K562 (cell line): Measurements from ENCODE around the gene KPNA1. TPM values are rescaled to one million over a fixed set of nuclear protein-coding genes. Genes with fewer than 3 reads are reported as not detected.
A peak's percentile ranks its signal among the peaks of the same experiment; 100 is the strongest.

Experiments used
- ATAC-seq: fragments of 200-7000 bp; cut with Tn5 transposase; 3 replicates; pipeline ENCODE4 v1.9.1; 2020; ENCODE audit warnings: moderate library complexity
- BruUV-seq: library from RNA; stranded (reverse); fragments of 400-500 nt; replicated peaks from 2 replicates; lab custom pipeline; 2021; lab: Mats Ljungman, UMichigan
- CTCF ChIA-PET: fragments of 300-600 bp; formaldehyde crosslinking; extraction: SDS; loops from one replicate; lab custom pipeline; 2021; ENCODE audit warnings: low intra/inter-chr PET ratio; lab: Yijun Ruan, JAX
- POLR2A ChIA-PET: fragments of 300-600, 350-650 bp; sonication (Branson Sonifier 250); formaldehyde crosslinking; extraction: SDS; loops from one replicate; lab custom pipeline; 2021; ENCODE audit warnings: antibody characterized with exemption, inconsistent platforms; lab: Yijun Ruan, JAX
- DNase-seq, 4 experiments: peaks; one replicate each; pipeline versions ENCODE4 v3.0.0 to v3.0.0-alpha.2; 2011 to 2018; ENCODE audit warnings: low spot score in 3 of 4, mixed read lengths in 3 of 4; ENCODE audit errors: extremely low read depth in 1 of 4
- FAIRE-seq: peaks from 2 replicates; lab custom pipeline; 2011; peaks lifted over from hg19 to GRCh38; lab: Jason Lieb, UNC
- H2AFZ ChIP-seq: 2 replicates; pipeline ENCODE4 v1.6.0; 2011; ENCODE audit warnings: low read depth, low read length, control low read depth, inconsistent platforms
- H3K27ac ChIP-seq: fragments of 200-600 bp; 3 replicates; pipeline ENCODE4 v1.8.0; 2011; ENCODE audit warnings: low read depth, mild to moderate bottlenecking, control low read depth, inconsistent platforms, low read length, moderate library complexity, mixed read lengths; ENCODE audit errors: extremely low read depth
- H3K27me3 ChIP-seq, 2 experiments: fragments of 300-600 bp in 1 of 2; 2 replicates in 1 of 2; 3 replicates in 1 of 2; pipeline versions ENCODE4 v1.6.0 to v1.8.0; 2011; ENCODE audit warnings: inconsistent platforms in 2 of 2, low read length in 2 of 2, mild to moderate bottlenecking in 1 of 2, mixed read lengths in 1 of 2, moderate library complexity in 1 of 2; ENCODE audit not compliant: control insufficient read depth in 2 of 2, insufficient read depth in 2 of 2
- H3K36me3 ChIP-seq: fragments of 300-600 bp; 3 replicates; pipeline ENCODE4 v1.8.0; 2011; ENCODE audit warnings: mild to moderate bottlenecking, low read length, inconsistent platforms; ENCODE audit not compliant: control insufficient read depth, insufficient read depth
- H3K4me1 ChIP-seq, 2 experiments: fragments of 200-600 bp in 1 of 2; replicated peaks in 1 of 2; 2 replicates in 1 of 2; 3 replicates in 1 of 2; pipeline versions ENCODE4 v1.5.1 to v1.8.0; 2011; ENCODE audit warnings: inconsistent platforms in 2 of 2, low read length in 2 of 2, mild to moderate bottlenecking in 1 of 2, mixed read lengths in 1 of 2, moderate library complexity in 1 of 2; ENCODE audit not compliant: control insufficient read depth in 2 of 2, insufficient read depth in 2 of 2
- H3K4me2 ChIP-seq: 2 replicates; pipeline ENCODE4 v1.6.1; 2011; ENCODE audit warnings: low read length, control low read depth, inconsistent platforms, mixed read lengths; ENCODE audit not compliant: insufficient read depth
- H3K4me3 ChIP-seq: fragments of 200-600 bp; sonication (generic), shearing (Covaris generic); 2 replicates; pipeline ENCODE4 v1.5.1; 2016; ENCODE audit warnings: control low read depth, inconsistent platforms
- H3K79me2 ChIP-seq: fragments of 200-600 bp; 3 replicates; pipeline ENCODE4 v1.8.0; 2011; ENCODE audit warnings: low read length, inconsistent platforms; ENCODE audit not compliant: control insufficient read depth, insufficient read depth
- H3K9ac ChIP-seq, 2 experiments: 2 replicates each; pipeline versions ENCODE4 v1.6.0 to v1.6.1; 2011; ENCODE audit warnings: low read depth in 2 of 2, low read length in 2 of 2, control low read depth in 1 of 2, inconsistent platforms in 1 of 2, mild to moderate bottlenecking in 1 of 2, mixed read lengths in 1 of 2; ENCODE audit not compliant: insufficient read depth in 1 of 2
- H3K9me1 ChIP-seq: one replicate; pipeline ENCODE4 v1.6.0; 2011; ENCODE audit warnings: inconsistent platforms, mild to moderate bottlenecking, low read length, moderate library complexity; ENCODE audit not compliant: control insufficient read depth, insufficient read depth
- H3K9me3 ChIP-seq: replicated peaks from 2 replicates; pipeline ENCODE4 v1.5.1; 2011; ENCODE audit warnings: low read depth, low read length, inconsistent platforms; ENCODE audit not compliant: control insufficient read depth, insufficient read depth
- H4K20me1 ChIP-seq: replicated peaks from 2 replicates; pipeline ENCODE4 v1.6.1; 2011; ENCODE audit warnings: low read length, inconsistent platforms, mixed read lengths; ENCODE audit not compliant: control insufficient read depth, insufficient read depth
- FOSL1 ChIP-seq: fragments of 200-800 bp; sonication (Bioruptor generic); conservative IDR thresholded peaks from 2 replicates; pipeline ENCODE4 v1.6.1; 2016; ENCODE audit warnings: missing genetic modification characterization, missing compliant biosample characterization
- ZNF12 ChIP-seq: sonication (generic); formaldehyde crosslinking; IDR thresholded peaks from 2 replicates; pipeline ENCODE4 v1.4.0; 2020; ENCODE audit warnings: mild to moderate bottlenecking, missing genetic modification reagents
- ZNF133 ChIP-seq: fragments of 250-450 bp; sonication (Bioruptor Pico); IDR thresholded peaks from 2 replicates; pipeline ENCODE4 v1.4.0; 2020; ENCODE audit warnings: mild to moderate bottlenecking
- ZNF165 ChIP-seq: fragments of 250-450 bp; sonication (Bioruptor Pico); IDR thresholded peaks from 2 replicates; pipeline ENCODE4 v1.4.0; 2020; ENCODE audit warnings: borderline replicate concordance
- ZNF274 ChIP-seq: IDR thresholded peaks from 2 replicates; pipeline ENCODE4 v1.6.1; 2011; ENCODE audit warnings: low read depth, mild to moderate bottlenecking, low read length, moderate library complexity, borderline replicate concordance
- WGBS: fragments of 100-300 bp; shearing (Covaris generic); methylation state at CpG from one replicate; pipeline ENCODE4 v1.1.6; 2016; ENCODE audit warnings: low coverage, mixed read lengths; ENCODE audit not compliant: insufficient coverage; ENCODE audit errors: missing lambda C conversion rate; 5-methylcytosine and 5-hydroxymethylcytosine counted together
- in situ Hi-C: fragments of 300-500 bp; cut with MboI; formaldehyde crosslinking; loops from 4 replicates; pipeline ENCODE4 v1.15.0; 2018; ENCODE audit warnings: inconsistent platforms, mixed read lengths
- intact Hi-C: fragments of 100-400 bp; cut with micrococcal nuclease; formaldehyde crosslinking; loops from 2 replicates; pipeline ENCODE4 v1.14.2; 2022
- polyA plus RNA-seq, 8 experiments: library from polyadenylated mRNA; depleted of rRNA in 4 of 8; stranded (reverse) in 5 of 8; unstranded in 3 of 8; fragments of >200 nt; fragmentation: Nextera tagmentation in 2 of 8; fragmentation: Illumina TruSeq in 1 of 8; extraction: Ambion mirVana in 2 of 8; extraction: Trizol in 1 of 8; gene quantifications; 2 replicates each; pipeline versions ENCODE4 v1.2.1 to v1.2.3, GENCODE V29; 2011 to 2014; ENCODE audit warnings: inconsistent platforms in 1 of 8, missing spikeins in 1 of 8
- total RNA-seq, 7 experiments: library from RNA; depleted of rRNA in 6 of 7; stranded (reverse); fragments of >200 nt in 6 of 7; fragmentation: Illumina TruSeq in 2 of 7; extraction: Trizol in 2 of 7; gene quantifications; 2 replicates each; pipeline versions ENCODE4 v1.2.1 to v1.2.3, GENCODE V29; 2011 to 2021; ENCODE audit warnings: low replicate concordance in 1 of 7
- TF ChIP-seq, protein P1 (sequence below): fragments of 450-650 bp; formaldehyde crosslinking; conservative IDR thresholded peaks from 2 replicates; pipeline ENCODE4 v1.4.0; 2022; ENCODE audit warnings: mild to moderate bottlenecking, missing genetic modification characterization
- TF ChIP-seq, protein P2 (sequence below): fragments of 250-450 bp; sonication (Bioruptor Pico); IDR thresholded peaks from 2 replicates; pipeline ENCODE4 v1.5.0; 2021; ENCODE audit warnings: mild to moderate bottlenecking, borderline replicate concordance
- TF ChIP-seq, protein P3 (sequence below), 2 experiments: fragments of 450-650 bp in 1 of 2; sonication (generic) in 1 of 2; formaldehyde crosslinking in 1 of 2; IDR thresholded peaks in 1 of 2; conservative IDR thresholded peaks in 1 of 2; 2 replicates each; pipeline versions ENCODE4 v1.6.1 to v1.8.1; 2016 to 2023; ENCODE audit warnings: mild to moderate bottlenecking in 2 of 2, moderate library complexity in 2 of 2, inconsistent platforms in 1 of 2, missing genetic modification reagents in 1 of 2
- TF ChIP-seq, protein P4 (sequence below): fragments of 450-650 bp; IDR thresholded peaks from 2 replicates; pipeline ENCODE4 v1.6.1; 2016; ENCODE audit warnings: low read depth

Gene KPNA1
- total and polyA plus RNA-seq, 9 of the 15 experiments (the other 6 are each of a cell fraction or from before 2014, with no cell fraction given): 9.3 to 53.8 (median 33.5) TPM

DNA sequence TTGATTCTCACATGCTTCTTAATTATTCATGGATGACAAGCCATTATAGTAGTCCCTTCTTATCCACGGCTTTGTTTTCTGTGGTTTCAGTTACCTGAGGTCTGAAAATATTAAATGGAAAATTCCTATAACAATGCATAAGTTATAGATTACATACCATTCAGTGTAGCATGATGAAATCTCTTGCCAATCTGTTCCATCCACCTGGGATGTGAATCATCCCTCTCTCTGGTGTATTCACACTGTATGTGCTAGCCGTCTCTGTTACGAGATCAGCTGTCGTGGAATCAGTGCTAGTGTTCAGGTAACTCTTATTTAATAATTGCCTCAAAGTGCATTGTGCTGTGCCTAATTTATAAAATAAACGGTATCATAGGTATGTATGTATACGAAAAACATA, 104.1 kb downstream of the KPNA1 start:
- CTCF ChIA-PET: no interaction called here
- DNase-seq (no peak), FAIRE-seq (no peak), ATAC-seq (peak; percentile 23; the same call in 1 of the 3 replicates)
- no TSS peak for BruUV-seq
- H3K27me3 ChIP-seq: no peaks in the 10 kb centered on the region
- H3K4me1 ChIP-seq: no peaks in the 10 kb centered on the region; a peak in 3 of 5 replicates
- in situ Hi-C loops: no loop called here
- no peaks in the 10 kb centered on the region; the same call in 1 of the 2 replicates for H4K20me1 ChIP-seq
- no peak overlapping the region for H3K9ac ChIP-seq
- intact Hi-C loops: no loop called here
- no peak overlapping the region for H3K4me3 ChIP-seq
- H2AFZ ChIP-seq: no peak overlapping the region
- 72% methylated on average over 6 of the region's 6 CpGs for WGBS
- H3K4me2 ChIP-seq: no peak overlapping the region
- H3K27ac ChIP-seq: no peak overlapping the region
- H3K9me3 ChIP-seq: no peaks in the 10 kb centered on the region
- peaks cover 24% of the 10 kb centered on the region for H3K79me2 ChIP-seq
- POLR2A ChIA-PET: no interaction called here
- peaks cover 73% of the 10 kb centered on the region; the same call in 2 of the 3 replicates for H3K36me3 ChIP-seq
- no peaks in the 10 kb centered on the region for H3K9me1 ChIP-seq
- TF ChIP-seq ZNF12 (CRISPR knock-in tag): no peak
- TF ChIP-seq FOSL1: peak; percentile 59
- TF ChIP-seq ZNF133 (CRISPR knock-in tag): no peak
- TF ChIP-seq, protein P1, sequence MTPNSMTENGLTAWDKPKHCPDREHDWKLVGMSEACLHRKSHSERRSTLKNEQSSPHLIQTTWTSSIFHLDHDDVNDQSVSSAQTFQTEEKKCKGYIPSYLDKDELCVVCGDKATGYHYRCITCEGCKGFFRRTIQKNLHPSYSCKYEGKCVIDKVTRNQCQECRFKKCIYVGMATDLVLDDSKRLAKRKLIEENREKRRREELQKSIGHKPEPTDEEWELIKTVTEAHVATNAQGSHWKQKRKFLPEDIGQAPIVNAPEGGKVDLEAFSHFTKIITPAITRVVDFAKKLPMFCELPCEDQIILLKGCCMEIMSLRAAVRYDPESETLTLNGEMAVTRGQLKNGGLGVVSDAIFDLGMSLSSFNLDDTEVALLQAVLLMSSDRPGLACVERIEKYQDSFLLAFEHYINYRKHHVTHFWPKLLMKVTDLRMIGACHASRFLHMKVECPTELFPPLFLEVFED (CRISPR knock-in tag): no peak
- no peak for TF ChIP-seq ZNF165 (CRISPR knock-in tag)
- no peak for TF ChIP-seq ZNF274
- TF ChIP-seq, protein P2, sequence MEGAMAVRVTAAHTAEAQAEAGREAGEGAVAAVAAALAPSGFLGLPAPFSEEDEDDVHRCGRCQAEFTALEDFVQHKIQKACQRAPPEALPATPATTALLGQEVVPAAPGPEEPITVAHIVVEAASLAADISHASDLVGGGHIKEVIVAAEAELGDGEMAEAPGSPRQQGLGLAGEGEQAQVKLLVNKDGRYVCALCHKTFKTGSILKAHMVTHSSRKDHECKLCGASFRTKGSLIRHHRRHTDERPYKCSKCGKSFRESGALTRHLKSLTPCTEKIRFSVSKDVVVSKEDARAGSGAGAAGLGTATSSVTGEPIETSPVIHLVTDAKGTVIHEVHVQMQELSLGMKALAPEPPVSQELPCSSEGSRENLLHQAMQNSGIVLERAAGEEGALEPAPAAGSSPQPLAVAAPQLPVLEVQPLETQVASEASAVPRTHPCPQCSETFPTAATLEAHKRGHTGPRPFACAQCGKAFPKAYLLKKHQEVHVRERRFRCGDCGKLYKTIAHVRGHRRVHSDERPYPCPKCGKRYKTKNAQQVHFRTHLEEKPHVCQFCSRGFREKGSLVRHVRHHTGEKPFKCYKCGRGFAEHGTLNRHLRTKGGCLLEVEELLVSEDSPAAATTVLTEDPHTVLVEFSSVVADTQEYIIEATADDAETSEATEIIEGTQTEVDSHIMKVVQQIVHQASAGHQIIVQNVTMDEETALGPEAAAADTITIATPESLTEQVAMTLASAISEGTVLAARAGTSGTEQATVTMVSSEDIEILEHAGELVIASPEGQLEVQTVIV (CRISPR knock-in tag): no peak
- TF ChIP-seq, protein P3, sequence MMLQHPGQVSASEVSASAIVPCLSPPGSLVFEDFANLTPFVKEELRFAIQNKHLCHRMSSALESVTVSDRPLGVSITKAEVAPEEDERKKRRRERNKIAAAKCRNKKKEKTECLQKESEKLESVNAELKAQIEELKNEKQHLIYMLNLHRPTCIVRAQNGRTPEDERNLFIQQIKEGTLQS (IDR thresholded peaks at IDR 0.05): peak; percentile 62
- TF ChIP-seq, protein P3 (CRISPR knock-in tag; conservative IDR thresholded peaks at IDR 0.05): no peak
- TF ChIP-seq, protein P4, sequence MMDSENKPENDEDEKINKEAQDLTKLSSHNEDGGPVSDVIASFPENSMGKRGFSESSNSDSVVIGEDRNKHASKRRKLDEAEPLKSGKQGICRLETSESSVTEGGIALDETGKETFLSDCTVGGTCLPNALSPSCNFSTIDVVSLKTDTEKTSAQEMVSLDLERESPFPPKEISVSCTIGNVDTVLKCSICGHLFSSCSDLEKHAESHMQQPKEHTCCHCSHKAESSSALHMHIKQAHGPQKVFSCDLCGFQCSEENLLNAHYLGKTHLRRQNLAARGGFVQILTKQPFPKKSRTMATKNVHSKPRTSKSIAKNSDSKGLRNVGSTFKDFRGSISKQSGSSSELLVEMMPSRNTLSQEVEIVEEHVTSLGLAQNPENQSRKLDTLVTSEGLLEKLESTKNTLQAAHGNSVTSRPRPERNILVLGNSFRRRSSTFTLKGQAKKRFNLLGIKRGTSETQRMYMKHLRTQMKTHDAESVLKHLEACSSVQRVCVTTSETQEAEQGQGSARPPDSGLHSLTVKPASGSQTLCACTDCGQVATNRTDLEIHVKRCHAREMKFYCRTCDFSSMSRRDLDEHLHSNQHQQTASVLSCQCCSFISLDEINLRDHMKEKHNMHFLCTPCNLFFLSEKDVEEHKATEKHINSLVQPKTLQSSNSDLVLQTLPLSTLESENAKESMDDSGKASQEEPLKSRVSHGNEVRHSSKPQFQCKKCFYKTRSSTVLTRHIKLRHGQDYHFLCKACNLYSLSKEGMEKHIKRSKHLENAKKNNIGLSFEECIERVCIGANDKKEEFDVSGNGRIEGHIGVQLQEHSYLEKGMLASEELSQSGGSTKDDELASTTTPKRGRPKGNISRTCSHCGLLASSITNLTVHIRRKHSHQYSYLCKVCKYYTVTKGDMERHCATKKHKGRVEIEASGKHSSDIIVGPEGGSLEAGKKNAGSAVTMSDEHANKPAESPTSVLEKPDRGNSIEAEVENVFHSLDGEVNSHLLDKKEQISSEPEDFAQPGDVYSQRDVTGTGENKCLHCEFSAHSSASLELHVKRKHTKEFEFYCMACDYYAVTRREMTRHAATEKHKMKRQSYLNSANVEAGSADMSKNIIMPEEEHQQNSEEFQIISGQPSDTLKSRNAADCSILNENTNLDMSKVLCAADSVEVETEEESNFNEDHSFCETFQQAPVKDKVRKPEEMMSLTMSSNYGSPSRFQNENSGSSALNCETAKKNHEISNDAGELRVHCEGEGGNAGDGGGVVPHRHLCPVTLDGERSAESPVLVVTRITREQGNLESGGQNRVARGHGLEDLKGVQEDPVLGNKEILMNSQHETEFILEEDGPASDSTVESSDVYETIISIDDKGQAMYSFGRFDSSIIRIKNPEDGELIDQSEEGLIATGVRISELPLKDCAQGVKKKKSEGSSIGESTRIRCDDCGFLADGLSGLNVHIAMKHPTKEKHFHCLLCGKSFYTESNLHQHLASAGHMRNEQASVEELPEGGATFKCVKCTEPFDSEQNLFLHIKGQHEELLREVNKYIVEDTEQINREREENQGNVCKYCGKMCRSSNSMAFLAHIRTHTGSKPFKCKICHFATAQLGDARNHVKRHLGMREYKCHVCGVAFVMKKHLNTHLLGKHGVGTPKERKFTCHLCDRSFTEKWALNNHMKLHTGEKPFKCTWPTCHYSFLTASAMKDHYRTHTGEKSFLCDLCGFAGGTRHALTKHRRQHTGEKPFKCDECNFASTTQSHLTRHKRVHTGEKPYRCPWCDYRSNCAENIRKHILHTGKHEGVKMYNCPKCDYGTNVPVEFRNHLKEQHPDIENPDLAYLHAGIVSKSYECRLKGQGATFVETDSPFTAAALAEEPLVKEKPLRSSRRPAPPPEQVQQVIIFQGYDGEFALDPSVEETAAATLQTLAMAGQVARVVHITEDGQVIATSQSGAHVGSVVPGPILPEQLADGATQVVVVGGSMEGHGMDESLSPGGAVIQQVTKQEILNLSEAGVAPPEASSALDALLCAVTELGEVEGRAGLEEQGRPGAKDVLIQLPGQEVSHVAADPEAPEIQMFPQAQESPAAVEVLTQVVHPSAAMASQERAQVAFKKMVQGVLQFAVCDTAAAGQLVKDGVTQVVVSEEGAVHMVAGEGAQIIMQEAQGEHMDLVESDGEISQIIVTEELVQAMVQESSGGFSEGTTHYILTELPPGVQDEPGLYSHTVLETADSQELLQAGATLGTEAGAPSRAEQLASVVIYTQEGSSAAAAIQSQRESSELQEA: no peak
